IPS-15b (cell line): ENCODE results near the gene NAP1L1.

Source experiments
- H3K27me3 ChIP-seq: one replicate; pipeline ENCODE4 v1.6.1; 2013; ENCODE audit warnings: low read length; ENCODE audit not compliant: control insufficient read depth, insufficient read depth
- H3K36me3 ChIP-seq: one replicate; pipeline ENCODE4 v1.6.1; 2013; ENCODE audit warnings: low read length; ENCODE audit not compliant: control insufficient read depth, insufficient read depth
- H3K4me1 ChIP-seq: one replicate; pipeline ENCODE4 v1.6.1; 2013; ENCODE audit warnings: mild to moderate bottlenecking, low read length; ENCODE audit not compliant: control insufficient read depth, insufficient read depth
- H3K4me3 ChIP-seq: one replicate; pipeline ENCODE4 v1.5.1; 2013; ENCODE audit warnings: low read depth, low read length
- H3K9ac ChIP-seq: one replicate; pipeline ENCODE4 v1.6.1; 2013; ENCODE audit warnings: low read depth, mild to moderate bottlenecking, low read length
- H3K9me3 ChIP-seq: one replicate; pipeline ENCODE4 v1.6.1; 2013; ENCODE audit warnings: mild to moderate bottlenecking, low read length; ENCODE audit not compliant: control insufficient read depth, insufficient read depth

The NAP1L1 gene

GRCh38 chr12:76024942-76025600 is 59.4 kb downstream of the NAP1L1 start:
- no peak overlapping the region for H3K4me3 ChIP-seq
- H3K36me3 ChIP-seq = no peaks in the 10 kb centered on the region
- no peak overlapping the region for H3K9ac ChIP-seq
- H3K9me3 ChIP-seq = no peaks in the 10 kb centered on the region
- peaks cover 11% of the 10 kb centered on the region for H3K4me1 ChIP-seq
- no peaks in the 10 kb centered on the region for H3K27me3 ChIP-seq

- H3K9me3 ChIP-seq = no peaks in the 10 kb centered on the region
- H3K9ac ChIP-seq = no peak overlapping the region
- H3K4me1 ChIP-seq = peaks cover 12% of the 10 kb centered on the region
- H3K27me3 ChIP-seq = no peaks in the 10 kb centered on the region
- H3K36me3 ChIP-seq = no peaks in the 10 kb centered on the region
- H3K4me3 ChIP-seq = no peak overlapping the region
These were observed 60.2 kb downstream of the NAP1L1 start for GRCh38 chr12:76024102-76024781.

DNA sequence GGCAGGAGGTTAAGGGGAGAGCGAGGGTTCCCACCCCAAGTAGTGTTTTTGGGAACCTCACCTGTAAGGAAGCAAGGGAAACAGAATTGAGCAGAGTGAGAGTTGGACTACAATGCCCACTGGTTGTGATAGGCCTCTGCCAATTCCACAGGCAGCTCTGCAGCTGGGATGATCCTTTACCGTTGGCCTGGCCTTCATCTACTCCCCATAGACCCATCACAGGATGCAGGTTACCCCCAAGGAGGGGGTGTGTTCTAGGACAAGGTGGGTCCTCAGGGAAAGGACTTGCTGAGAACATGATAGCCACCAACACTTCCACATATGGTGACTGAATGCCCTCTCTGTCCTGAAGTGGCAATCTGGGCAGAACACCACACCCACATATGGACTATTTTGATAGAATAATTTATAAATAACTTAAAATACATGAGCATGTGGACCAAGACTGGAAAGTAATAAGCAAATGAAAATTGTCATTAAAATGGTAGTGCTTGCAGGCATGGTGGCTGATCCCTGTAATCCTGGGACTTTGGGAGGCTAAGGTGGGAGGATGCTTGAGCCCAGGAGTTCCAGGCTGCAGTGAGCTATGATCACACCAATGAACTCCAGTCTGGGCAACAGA is 61.3 kb downstream of the NAP1L1 start:
- Histone ChIP-seq H3K4me3 (no peak overlapping the region), H3K4me1 (peaks cover 15% of the 10 kb centered on the region), H3K27me3 (no peaks in the 10 kb centered on the region), H3K9ac (no peak overlapping the region), H3K36me3 (no peaks in the 10 kb centered on the region), H3K9me3 (no peaks in the 10 kb centered on the region)

- Histone ChIP-seq H3K9me3 (no peaks in the 10 kb centered on the region), H3K36me3 (no peaks in the 10 kb centered on the region), H3K9ac (no peak overlapping the region), H3K4me3 (no peak overlapping the region), H3K4me1 (peaks cover 15% of the 10 kb centered on the region), H3K27me3 (no peaks in the 10 kb centered on the region)
These were observed 62.0 kb downstream of the NAP1L1 start for GRCh38 chr12:76022506-76022905.

- Histone ChIP-seq H3K9me3 (no peaks in the 10 kb centered on the region), H3K9ac (no peak overlapping the region), H3K36me3 (no peaks in the 10 kb centered on the region), H3K4me1 (peaks cover 12% of the 10 kb centered on the region), H3K27me3 (no peaks in the 10 kb centered on the region), H3K4me3 (no peak overlapping the region)
These were observed 63.5 kb downstream of the NAP1L1 start for GRCh38 chr12:76020731-76021672.

GRCh38 chr12:76020281-76020680 is 64.2 kb downstream of the NAP1L1 start:
- Histone ChIP-seq H3K27me3 (no peaks in the 10 kb centered on the region), H3K4me1 (peaks cover 12% of the 10 kb centered on the region), H3K4me3 (no peak overlapping the region), H3K9me3 (no peaks in the 10 kb centered on the region), H3K9ac (no peak overlapping the region), H3K36me3 (no peaks in the 10 kb centered on the region)

DNA sequence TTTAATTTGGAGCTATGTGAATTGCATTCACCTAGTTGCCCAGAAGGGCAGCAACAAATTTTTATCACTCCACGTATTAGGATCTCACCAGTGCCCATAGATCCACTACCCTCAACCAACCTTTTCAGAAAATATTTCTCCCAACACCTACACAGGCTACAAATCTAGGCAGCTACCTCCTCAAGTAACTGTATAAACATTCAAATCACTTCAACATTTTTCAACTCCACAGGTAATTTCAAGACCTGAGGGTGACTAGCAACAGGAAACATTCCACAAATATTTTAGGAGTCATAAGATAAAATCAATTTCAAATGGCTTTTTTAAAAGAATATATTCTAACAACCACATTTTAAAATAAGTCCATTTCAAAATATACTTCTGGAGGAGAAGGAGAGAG is 65.8 kb downstream of the NAP1L1 start:
- no peaks in the 10 kb centered on the region for H3K36me3 ChIP-seq
- H3K27me3 ChIP-seq = no peaks in the 10 kb centered on the region
- no peak overlapping the region for H3K9ac ChIP-seq
- peaks cover 12% of the 10 kb centered on the region for H3K4me1 ChIP-seq
- H3K9me3 ChIP-seq = no peaks in the 10 kb centered on the region
- no peak overlapping the region for H3K4me3 ChIP-seq

GRCh38 chr12:76018111-76018510 is 66.4 kb downstream of the NAP1L1 start:
- H3K27me3 ChIP-seq = no peaks in the 10 kb centered on the region
- peaks cover 12% of the 10 kb centered on the region for H3K4me1 ChIP-seq
- H3K9me3 ChIP-seq = no peaks in the 10 kb centered on the region
- no peak overlapping the region for H3K4me3 ChIP-seq
- no peak overlapping the region for H3K9ac ChIP-seq
- H3K36me3 ChIP-seq = no peaks in the 10 kb centered on the region

- H3K36me3 ChIP-seq = no peaks in the 10 kb centered on the region
- no peak overlapping the region for H3K9ac ChIP-seq
- no peaks in the 10 kb centered on the region for H3K9me3 ChIP-seq
- H3K4me3 ChIP-seq = no peak overlapping the region
- peaks cover 5% of the 10 kb centered on the region for H3K4me1 ChIP-seq
- H3K27me3 ChIP-seq = no peaks in the 10 kb centered on the region
These were observed 70.5 kb downstream of the NAP1L1 start for GRCh38 chr12:76014007-76014406.

- no peak overlapping the region for H3K4me3 ChIP-seq
- no peaks in the 10 kb centered on the region for H3K9me3 ChIP-seq
- H3K9ac ChIP-seq = no peak overlapping the region
- H3K27me3 ChIP-seq = no peaks in the 10 kb centered on the region
- H3K36me3 ChIP-seq = no peaks in the 10 kb centered on the region
- H3K4me1 ChIP-seq = peaks cover 2% of the 10 kb centered on the region
These were observed 70.9 kb downstream of the NAP1L1 start for GRCh38 chr12:76013603-76014002.

DNA sequence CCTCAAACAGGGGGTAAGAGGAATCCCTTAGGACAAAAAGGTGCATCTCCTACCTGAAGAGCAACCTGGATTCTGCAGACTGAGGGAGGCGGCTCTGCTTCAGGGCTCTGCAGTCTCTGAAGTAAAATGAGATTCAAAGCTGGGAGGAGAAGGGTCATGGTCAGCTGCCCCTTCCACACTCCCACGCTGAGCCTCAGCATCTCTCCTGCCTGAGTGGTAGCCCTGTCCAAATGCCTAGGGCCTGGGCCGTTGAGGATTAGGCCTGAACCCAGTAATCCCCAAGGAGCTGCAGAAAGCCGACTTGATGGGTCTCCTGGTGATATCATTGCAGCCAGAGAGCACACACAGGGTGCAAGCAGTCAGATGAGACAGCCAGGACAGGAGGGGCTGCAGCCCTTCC is 71.8 kb downstream of the NAP1L1 start:
- no peaks in the 10 kb centered on the region for H3K4me1 ChIP-seq
- H3K9ac ChIP-seq = no peak overlapping the region
- no peak overlapping the region for H3K4me3 ChIP-seq
- no peaks in the 10 kb centered on the region for H3K36me3 ChIP-seq
- H3K27me3 ChIP-seq = no peaks in the 10 kb centered on the region
- no peaks in the 10 kb centered on the region for H3K9me3 ChIP-seq
